ENCODE data around the gene ZNF268.

GRCh38 chr12:133231001-133231400, 49.7 kb downstream of the ZNF268 start:
- no peak for TF ChIP-seq CTCF (IDR thresholded peaks at IDR 0.05; ENCODE audit: borderline replicate concordance, extremely low read depth, low read length, poor library complexity, severe bottlenecking)
- no peak for TF ChIP-seq EZH2 (IDR thresholded peaks at IDR 0.05; ENCODE audit: borderline replicate concordance, low read depth, low read length, severe bottlenecking)

Measured in DND-41 (cell line).